Measurements from ENCODE around the gene ADCY9.
"Not testable (repeated sequence)": the region's sequence is repeated elsewhere in the genome, so short reads cannot be mapped to it uniquely, and the experiment has no call there.

ADCY9 gene

DNA sequence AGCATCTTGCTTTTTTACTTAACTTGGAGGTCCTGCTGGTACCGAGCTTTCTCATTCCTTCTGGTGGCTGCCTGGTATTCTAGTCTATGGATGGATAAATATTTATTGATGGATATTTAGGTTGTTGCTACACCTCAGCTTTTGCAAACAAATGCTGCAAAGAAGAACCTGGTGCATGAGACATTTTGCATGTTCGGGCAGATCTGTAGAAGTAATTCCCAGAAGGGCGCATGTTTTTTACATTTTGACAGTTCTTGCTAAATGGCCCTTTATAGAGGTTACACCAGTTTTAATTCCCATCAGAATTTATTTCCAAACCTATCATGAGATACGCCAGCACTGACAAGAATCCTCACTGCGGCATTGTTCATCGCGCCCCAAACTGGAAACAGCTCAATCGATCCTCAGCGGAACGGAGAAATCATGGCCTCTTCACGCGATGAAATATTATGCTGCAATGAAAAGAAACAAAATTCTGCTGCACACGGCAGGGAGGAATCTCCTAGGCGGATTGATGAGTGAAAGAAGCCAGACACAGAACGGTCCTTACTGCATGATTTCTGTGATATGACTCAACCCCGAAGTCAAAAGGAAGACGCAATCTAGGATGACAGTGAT, 167.8 kb downstream of the ADCY9 start:
- DNase-seq = no peak

DNA sequence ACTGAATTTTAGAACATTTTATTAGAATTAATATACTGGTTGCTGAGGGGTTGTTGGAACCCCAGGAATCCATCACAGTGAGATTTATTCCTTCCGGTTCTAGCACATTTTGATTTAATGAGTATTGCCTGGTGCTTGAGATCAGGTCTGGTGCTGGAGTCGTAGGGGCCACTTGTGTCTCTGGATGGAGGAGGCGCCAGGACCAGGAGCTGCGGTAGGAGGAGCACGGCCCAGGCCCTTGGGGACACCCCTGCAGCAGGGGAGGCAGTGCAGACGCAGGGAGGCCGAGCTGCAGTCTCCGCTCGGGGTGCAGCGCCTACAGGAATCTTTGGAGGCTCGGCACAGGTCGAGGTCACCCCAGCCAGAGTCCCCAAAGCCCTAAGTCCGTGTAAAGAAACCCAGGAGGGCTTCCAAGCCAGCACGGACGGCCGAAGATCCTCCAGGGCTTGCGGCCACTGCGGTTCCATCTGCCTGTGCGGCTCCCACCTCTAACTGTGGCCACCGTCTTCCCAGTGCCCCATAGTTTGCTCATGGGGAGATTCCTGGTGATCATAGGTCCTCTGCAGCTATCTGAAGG, 169.6 kb downstream of the ADCY9 start:
- DNase-seq = no peak

DNA sequence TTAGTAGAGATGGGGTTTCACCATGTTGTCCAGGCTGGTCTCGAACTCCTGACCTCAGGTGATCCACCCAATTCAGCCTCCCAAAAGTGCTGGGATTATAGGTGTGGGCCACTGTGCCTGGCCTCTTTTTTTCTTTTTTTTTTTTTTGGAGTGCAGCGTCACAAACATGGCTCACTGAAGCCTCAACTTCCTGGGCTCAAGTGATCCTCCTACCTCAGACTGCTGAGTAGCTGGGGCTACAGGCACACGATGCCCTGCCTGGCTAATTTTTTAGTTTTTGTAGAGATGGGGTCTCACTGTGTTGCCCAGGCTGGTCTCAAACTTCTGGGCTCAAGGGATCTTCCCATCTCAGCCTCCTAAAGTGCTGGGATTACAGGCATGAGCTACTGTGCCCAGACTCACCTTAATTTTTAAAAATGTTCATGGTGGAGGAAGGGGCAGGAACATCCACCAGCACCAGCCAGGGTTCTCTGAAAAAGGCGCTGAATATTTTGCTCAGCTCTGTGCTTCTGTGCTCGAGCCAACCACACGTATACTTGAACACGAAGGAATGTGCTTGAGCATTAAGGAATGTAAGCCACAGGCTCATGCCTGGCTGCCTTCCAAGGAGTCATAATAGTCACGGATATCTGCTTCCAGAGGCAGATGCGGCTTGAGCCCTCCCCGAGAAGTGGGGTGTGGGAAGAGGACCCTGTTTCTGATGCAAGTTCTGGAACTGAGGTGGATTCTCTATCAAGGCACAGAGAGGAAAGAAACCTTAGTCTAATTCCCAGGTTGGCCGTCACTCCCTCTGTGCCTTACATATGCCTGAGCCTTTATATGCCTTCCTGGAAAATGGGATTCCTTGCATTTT, 170.3 kb downstream of the ADCY9 start:
- no peak for DNase-seq

DNA sequence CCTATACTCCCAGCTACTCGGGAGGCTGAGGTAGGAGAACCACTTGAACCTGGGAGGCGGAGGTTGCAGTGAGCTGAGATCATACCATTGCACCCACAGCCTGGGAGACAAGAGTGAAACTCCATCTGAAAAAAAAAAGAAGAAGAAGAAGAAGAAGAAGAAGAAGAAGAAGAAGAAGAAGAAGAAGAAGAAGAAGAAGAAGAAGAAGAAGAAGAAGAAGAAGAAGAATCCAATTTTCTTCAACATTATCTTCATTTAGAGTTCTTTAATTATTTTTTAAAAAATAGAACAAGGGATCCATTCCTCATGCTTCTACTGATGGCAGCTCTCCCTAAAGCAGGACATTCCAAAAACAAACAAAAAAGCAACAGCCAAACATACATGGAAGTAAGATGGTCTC, 171.8 kb downstream of the ADCY9 start:
- DNase-seq = not testable (repeated sequence)

DNA sequence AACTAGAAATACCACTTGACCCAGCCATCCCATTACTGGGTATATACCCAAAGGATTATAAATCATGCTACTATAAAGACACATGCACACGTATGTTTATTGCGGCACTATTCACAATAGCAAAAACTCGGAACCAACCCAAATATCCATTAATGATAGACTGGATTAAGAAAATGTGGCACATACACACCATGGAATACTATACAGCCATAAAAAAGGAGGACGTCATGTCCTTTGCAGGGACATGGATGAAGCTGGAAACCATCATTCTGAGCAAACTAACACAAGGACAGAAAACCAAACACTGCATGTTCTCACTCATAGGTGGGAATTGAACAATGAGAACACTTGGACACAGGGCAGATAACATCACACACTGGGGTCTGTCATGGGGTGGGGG, 174.1 kb downstream of the ADCY9 start:
- DNase-seq = not testable (repeated sequence)

DNA sequence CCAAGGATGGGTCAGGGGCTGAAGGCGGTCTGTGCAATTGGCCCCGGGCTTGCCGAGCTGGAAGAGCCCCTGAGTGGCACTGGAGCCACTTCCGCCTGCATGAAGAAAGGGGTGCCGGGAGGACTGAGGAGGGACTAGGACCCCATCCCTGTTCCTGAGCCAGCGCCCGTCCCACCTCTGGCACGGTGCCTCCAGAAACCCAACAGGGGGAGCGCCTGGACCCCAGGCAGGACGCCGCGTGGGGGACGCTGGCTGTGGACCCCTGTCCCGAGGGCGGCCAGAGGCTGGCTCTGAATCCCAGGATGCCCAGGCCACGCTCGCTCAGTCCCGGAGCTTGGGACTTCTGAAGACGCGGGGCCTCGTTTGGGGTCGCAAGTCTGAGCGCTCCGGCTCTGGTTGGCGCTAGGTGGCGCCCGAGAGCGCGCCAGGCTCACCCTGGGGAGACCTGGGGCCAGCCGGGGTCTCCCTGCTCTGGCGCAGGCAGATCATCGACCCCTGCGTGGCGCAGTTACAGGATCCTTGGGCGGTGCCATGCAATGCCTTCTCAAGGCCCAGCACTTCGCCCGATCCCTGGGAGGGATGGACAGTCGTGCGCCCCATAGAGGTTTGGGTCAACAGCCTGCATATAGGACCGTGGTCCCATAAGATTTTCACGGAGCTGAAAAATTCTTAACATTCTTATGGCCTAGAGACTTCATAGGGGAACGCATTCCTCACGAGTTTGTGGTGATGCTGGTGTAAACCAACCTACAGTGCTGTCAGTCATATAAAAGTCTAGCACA, 177.2 kb downstream of the ADCY9 start:
- peak; percentile 26 to 72 for DNase-seq

DNA sequence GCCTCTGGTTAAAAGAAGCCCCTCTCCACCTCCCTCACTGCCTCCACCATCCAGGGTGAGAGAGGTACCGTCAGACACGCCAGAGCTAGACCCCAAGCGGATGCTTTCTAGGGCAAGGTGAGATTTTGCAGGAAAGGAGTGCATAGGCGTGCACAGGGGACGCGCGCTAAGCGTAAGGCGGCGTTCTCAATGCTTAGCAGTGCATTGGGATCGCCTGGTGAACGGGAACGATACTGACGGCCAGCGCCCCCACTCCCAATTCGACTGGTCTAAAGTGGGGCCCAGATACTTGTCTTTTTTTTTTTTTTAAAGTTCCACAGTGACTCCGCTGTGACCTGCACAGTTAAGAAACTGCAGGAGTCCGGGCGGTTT, 177.8 kb downstream of the ADCY9 start:
- DNase-seq = no peak

DNA sequence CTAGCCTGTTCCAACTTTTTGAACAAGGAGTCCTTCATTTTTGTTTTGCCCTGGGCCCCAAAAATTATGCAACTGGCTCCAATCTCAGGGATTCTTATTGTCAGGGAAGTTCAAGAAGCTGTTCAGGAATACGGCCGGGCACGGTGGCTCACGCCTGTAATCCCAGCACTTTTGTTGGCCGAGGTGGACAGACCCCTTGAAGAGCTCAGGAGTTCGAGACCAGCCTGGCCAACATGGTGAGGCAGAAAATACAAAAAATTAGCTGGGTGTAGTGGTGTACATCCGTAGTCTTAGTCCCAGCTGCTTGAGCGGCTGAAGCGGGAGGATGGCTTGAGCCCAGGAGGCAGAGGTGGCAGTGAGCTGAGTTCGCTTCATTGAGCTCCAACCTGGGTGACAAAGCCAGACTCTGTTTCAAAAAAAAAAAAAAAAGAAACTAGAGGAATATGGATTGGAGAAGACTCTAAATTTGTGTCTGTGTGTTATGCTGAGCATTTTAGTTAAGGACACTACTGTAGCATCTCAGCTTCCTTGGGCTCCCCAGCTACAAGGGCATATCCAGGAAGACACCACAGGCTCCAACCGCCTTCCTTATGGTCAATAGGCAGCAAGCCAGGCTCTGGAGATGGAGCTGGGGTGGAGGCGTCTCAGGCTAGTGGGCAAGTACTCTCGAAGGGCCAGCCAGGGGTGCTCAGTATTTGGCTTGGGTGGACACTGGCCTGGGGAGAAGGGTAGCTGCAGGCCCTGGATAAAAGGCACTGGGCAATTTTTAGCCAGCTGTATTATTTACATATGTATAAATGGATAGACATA, 179.0 kb downstream of the ADCY9 start:
- no peak for DNase-seq

DNA sequence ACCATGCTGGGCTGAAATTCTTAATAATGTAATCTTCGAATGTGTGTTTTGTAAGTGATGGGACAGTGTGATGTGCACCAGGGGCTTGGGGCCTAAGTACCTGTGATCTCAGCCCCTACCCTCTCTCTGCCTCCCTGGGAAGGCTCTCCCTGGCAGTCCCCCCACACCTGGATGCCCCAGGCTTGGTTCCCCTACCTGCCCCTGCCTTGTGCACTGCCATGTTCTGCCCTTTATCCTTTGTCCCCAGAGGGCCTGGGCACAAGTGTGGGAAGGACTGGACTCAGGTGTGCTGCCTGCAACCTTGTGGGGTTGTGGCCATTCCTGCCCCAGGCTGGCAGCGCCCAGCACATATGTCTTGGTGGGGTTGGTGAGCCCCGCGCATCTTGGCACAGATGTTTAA, 180.3 kb downstream of the ADCY9 start:
- DNase-seq = no peak

DNA sequence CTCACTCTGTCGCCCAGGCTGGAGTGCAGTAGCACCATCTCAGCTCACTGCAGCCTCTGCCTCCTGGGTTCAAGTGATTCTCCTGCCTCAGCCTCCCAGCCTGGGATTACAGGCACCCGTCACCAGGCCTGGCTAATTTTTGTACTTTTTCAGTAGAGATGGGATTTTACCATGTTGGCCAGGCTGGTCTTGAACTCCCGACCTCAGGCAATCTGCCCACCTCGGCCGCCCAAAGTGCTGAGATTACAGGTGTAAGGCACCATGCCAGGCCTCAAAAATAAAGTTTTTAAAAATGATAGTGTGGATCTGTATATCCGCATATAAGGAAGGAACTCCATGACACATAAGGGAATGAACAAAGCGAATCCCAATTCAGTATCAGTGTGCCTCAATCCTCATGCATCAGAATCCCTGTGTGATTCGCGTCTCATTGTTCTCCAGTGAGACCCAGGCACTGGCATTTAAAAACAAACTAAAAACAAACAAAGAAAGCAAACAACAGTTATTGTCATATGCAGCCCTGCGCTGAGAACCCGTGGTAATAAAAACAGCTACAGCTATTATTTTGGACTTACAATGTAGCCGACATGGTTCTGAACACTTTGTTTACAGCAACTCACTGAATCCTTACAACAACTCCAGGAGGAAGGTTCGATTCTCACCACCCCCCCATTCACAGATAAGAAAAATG, 181.6 kb downstream of the ADCY9 start:
- no peak for DNase-seq

DNA sequence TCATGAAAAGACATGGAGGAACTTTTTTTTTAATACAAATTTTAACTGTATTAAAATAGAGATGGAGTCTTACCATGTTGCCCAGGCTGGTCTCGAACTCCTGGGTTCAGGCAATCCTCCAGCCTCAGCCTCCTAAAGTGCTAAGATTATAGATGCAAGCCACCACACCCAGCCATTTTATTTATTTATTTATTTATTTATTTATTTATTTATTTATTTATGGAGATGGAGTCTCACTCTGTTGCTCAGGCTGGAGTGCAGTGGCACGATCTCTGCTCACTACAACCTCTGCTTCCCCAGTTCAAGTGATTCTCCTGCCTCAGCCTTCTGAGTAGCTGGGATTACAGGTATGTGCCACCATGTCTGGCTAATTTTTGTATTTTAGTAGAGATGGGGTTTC, 189.1 kb downstream of the ADCY9 start:
- not testable (repeated sequence) for DNase-seq

DNA sequence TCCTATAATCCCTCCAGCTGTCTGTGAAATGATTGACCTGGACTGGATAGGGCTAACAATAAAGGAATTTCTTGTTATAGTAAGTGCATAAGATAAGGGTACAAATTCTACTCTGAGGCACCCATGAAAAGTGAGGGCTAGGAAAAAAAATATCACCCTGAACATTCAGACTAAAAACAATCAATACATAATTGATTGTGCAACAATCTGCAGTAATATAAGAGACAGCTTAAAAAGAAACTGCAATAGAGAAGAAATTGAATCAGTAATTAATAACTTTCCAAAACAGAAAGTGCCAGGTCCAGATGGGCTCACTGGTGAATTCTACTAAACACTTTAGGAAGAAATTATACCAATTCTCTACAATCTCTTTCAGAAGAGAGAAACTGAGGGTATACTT, 191.5 kb downstream of the ADCY9 start:
- DNase-seq = no peak

DNA sequence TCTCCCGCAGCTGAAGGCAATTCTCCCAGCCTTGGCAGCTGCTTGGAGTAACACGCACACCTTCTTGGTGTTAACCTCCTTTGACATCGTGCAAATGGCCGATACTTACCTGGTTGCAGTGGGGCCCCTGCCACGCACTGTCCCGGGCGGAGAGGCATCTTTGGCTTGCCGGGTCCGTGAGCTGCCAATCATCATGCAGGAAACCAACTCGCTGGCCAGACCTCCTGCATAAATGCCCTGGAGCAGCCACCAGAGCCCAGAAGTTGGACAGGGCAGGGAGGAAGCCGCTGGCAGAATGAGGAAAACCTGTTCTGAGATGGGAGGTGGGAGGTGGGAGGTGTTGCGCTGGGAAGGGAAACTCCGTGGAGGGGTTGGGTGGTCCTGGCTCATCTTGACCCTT, 194.0 kb downstream of the ADCY9 start:
- no peak for DNase-seq

DNA sequence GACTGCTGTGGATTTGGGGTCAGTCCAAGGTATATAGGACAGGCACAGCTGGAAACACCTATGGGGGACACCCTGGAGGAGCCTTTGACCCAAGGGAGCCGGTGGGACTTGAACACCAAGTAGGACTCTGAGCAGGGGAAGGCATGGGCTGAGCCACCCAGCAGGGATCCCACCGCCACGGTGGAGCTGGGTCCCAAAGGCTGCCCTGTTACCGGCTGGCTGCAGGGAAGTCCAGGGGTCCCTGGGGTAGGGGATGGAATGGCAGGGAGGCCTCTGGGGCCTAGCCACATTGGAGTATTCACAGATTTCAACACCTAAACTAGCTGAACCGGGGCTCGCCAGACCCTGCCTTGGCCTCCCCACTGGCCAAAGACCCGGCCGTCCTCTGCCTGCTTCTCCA, 196.0 kb downstream of the ADCY9 start:
- DNase-seq = no peak

DNA sequence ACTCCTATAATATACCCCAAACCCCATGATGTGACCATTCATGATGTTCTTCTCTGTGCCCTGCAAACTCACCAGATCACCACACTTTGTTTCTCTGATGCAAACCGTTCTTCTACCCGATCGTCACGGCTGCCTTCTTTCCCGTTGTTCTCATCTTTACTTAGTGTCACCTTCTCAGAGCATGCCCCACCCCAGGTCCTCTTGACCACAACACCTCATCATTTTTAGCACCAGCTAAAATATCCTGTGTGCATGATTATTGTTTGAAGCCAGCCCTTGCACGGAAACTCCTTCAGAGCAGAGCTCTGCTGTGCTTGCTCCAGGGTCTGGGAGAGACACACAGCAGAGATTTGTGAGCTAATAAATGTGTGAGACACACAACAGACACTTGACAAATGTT, 196.8 kb downstream of the ADCY9 start:
- no peak for DNase-seq

DNA sequence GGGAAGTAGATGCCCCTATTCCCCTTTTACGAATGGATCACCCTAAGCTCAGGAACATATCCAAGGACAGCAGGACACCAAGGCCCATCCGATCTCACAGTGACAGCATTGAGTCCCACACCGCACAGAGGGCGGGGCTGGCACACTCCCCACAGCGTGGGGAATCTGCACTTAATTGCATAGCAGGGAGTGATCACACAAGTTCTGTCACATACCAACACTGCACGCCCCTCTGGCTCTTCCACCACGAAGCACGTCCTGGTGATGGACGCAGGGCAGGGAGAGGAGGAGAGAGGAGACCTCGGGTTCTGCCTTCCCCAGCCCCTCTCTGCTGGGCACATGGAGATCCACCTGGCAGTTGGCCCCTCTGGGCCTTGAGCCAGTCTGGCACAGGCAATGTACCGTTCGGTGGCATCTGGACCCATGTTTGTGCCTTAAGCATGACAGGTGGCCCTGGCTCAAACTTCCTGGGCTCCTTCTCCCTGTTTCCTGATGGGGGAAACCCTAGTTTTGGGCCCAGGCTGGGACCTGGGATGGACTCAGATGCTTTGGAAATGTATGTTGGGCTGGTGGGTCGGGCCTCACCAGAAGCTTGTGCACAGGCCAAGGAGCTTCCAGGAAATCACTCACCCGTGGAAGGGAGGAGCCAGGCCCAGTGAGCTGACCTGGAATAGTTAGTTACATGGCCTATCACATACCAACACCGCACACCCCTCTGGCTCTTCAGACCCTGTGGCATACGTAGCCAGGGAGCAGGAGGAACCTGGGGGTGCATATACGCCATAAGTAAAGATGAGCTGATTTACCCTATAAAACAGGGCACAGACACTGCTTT, 200.6 kb downstream of the ADCY9 start:
- no peak for DNase-seq

DNA sequence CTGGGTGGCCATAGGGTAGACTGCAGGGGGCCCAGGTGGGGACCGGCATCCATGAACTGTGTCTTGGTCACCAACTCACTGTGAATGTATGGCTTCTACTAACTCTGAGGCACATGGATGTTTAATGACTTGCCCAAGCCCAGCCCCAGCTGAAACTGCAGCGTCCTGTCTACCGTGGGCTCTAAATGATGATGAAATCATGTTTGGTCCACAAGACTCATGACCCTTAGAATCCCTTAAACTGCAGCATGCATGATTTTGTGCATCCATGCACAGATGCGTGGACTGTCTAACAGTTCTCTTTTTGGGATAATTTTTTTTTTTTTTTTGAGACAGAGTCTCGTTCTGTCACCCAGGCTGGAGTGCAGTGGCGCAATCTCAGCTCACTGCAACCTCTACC, 203.3 kb downstream of the ADCY9 start:
- no peak for DNase-seq
